IPS DF 19.7 (cell line): Measurements from ENCODE around the gene TNK2.
"Not testable (repeated sequence)": the region's sequence is repeated elsewhere in the genome, so short reads cannot be mapped to it uniquely, and the experiment has no call there.

Source experiments
- DNase-seq: peaks from one replicate; pipeline ENCODE4 v3.0.0-alpha.2; 2013; ENCODE audit warnings: low read depth, low spot score

Gene TNK2

DNA sequence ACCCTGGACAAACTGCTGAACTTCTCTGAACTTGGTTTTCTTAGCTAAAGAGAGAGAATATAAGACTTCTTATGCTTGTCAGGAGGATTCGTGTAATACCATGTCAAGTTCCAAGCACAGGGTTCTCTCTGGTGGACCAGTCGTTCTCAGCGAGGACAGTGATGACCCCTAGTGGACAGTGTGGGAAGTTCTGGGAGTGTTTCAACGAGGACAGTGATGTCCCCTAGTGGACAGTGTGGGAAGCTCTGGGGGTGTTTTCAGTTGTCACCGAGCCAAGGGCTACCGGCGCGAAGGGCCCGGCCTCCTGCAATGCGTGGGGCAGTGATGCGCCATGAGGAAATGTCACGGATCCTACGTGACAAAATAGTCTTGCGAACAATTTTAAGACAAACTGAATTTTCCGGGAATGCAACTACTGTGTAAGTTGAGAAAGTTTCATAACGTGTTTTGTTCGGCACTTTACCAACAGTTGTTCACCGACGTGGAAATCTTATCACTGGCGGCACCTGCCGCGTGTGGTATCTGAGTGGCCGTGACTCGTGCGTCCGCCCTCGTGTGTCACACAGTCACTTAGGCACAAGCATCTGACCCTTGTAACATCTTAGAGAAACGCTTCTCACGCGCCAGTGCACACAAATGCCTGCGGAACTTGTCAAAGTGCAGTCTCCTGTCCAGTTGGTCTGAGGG lies 57.4 kb downstream of the TNK2 start:
- peak; percentile 73 for DNase-seq

DNA sequence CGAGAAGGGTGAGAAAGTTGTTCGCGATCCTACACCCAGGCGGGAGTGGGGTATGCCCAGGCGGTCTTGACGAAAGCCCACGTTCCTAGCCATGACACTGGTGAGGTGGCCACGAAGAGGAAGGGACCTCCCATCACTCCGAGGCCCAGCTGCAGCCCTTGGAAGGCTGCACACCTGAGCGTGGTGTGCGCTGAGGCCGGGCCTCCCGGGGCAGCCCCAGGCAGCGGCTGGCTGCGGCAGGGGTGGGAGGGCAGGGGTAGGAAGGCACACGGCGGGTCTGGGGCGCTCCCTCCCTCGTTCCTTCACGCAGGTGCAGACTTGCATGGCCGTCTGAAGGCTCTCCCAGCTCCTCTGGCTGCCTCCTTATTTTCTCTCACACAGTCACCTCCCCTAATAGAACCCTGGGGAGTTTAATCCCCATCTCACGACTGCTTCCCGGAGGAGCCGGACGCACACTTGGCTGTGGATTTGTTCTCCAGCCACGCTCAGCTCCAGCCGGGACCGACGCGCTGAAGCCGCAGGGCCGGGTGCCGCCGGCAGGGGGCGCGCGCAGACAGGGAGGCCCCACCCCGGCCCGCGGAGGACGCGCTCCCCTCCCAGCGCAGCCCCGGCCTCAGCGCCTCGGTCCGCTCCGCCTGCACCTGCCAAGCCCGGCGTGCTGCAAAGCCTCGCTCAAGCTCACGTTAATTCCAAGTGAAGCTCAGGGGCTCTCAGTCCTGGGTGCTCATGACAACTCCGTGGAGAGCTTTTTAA lies 58.9 kb downstream of the TNK2 start:
- no peak for DNase-seq

DNA sequence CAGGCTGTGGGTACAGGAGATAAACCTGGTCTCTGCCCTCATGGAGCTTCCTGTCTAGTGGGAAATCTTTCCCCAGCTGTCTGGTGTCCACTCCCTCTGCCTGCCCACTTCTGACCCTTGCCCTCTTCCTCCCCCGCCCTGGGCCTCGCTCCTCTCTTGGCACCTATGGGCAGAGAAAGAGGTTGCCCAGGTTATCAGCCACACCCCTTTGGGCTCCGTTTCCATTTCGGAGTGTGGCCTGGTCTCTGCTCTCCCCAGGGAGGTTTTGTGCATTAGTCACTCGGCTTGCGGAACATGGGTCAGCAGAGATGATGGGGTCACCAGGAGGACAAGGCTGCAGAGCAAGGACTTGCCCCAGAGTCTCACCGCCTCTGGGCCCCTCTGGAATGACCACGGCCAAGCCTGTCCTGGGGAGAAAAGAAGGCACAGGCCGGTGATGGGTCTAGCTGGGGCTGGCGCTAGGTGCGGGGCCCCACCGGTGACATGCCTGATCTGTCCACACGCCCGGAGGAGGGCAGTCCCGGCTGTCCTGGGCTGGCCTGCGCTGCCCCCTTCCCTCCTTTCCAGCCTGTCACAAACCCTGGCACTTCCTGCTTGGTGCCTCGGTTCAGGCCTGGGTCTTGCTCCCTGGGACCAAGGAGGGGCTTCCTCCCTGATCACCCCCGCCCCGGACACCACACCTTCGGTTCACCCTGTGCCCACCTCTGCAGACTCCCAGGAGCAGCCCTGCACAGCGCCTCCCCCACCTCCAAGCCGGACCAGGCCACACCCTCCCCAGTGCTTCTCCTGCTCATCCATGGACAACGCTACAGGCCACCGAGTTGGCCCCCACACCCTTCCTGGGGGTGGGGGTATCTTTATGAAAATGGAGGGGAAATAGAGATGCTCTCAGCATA lies 61.0 kb downstream of the TNK2 start:
- no peak for DNase-seq

DNA sequence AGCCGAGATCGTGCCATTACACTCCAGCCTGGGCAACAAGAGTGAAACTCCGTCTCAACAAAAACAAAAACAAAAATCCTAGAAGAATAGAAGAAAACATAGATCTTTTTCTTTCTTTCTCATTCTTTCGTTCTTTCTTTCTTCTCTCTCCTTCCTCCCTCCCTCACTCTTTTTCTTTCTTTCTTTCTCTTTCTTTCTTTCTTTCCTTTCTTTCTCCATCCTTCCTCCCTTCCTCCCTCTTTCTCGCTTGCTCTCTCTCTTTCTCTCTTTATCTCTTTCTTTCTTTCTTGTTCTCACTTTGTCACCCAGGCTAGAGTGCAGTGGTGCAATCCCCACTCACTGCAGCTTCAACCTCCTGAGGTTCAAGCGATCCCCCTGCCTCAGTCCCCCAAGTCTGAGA lies 62.9 kb downstream of the TNK2 start:
- no peak for DNase-seq

DNA sequence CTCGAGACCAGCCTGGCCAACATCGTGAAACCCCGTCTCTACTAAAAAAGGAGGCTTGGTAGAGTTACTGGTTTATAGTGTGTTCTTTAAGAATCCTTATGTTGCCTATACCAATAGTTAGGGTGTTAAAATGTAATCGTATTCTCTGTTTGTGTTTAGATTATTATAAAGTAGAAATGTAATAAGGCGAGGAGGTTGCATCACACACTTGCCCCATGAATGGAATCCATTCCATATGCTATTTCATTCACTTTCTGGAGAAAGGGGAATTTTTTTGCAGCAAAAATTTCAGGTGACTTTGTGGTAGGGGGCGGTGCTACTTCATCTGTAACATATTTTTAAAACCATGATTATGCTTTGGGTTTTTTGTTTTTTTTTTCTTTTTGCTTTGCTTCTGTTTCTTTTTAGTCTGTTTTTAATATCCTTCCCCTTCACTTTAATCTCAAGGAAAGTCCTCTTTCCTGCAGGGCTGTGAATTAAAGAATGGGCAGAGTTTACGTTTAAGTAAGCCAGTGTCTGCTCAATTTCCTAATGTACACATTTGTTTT lies 63.6 kb downstream of the TNK2 start:
- no peak for DNase-seq

DNA sequence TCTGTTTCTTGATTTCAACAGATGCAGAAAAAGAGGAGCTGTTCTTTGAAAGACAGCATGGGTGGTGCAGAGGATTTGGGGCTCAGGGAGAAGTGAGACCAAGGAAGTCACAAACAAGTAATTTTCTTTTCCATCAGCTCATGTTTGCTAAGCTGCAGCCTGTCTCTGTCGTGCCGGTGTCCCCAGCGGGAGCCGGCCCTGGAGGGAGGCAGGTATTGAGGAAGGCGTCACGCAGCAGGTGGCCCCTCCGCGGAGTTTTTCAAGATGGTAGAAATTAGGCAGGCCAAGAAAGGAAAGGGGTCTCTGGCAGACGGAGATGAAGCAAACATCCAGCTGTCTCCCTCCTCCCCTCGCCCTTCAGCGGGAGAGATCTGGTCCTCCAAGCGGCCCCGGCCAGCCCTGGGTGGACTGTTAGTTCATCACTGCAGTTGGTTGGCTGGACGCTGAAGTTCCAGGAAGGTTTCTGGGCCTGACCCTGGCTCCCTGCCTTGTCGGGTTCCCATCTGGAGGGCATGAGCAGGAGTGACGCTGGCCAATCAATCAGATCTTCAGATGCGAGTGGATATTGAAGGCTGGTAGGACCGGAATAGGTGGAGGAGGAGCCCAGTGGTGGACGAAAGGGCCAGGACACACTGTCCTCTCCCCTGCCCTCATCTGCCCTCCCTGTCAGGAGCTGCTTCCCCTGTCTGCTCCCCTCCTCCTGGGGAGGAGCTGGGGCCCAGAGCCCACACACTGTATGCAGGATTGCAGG lies 68.9 kb downstream of the TNK2 start:
- DNase-seq = no peak

DNA sequence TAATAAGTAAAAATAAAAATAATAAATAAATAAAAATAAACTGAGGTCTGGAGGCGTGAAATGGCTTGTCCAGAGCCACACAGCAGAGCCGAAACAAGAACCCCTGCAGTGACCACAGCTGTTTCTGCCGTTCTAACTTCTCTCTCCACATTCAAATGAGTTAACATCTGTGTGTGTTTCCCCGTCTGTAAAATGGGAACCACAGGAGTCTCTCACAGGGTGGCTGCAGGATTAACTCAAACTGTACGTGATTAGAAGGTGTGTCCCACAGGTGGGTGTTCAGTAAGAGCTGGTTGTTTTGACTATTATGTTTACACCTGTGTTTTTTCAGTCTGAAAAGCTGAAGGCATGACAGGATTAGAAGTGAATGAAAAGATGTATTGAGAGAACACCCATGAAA lies 69.6 kb downstream of the TNK2 start:
- no peak for DNase-seq

DNA sequence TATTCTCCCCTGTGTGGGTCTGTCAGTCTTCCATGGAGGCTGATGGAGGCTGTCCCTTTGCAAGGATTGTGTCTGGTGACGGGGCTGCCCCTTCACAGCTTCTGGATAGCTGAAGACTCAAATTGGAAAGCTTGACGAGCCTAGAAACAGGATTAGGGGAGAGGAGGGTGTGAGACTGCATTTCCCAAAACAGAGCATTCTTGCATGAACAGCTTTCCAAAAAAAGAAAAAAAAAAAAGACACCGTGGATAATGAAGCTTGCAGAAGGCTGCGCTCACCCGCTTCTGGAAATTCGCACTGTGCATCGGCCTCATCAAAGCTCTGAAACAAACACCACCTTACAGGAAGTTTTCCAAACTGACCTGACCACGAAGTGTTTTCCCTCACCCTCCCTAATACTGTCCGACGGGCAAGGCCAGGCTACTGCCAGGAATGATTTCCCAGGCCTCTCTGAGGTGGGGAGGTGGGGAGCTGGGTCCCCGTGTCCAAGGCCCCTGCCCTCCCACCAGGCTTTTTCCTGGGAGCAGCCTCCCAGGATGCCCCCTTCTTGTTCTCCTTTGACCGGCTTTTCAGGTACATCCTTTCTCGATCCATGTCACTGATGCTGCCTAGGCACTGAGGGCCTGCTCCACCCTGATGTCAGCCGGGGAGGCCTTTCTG lies 71.7 kb downstream of the TNK2 start:
- no peak for DNase-seq

DNA sequence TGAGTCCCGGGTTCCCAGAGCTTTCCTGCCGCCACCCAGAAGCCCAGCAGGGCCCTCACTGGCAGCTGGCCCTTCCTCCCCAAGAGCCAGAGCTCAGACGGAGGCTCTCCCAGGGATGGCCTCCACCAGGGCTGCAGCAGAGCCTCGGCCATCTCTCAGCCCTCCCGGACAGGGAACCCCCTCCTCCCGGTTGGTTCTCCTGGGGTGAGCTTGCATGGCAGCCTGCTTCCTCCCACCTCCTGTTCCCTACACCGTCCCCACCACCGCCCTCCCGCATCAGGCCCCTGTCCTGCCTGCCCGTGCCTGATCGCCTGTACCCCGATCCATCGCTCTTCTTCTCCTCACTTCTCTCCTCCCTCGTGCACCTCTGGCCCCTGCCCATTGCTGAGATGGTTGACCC lies 72.6 kb downstream of the TNK2 start:
- no peak for DNase-seq

DNA sequence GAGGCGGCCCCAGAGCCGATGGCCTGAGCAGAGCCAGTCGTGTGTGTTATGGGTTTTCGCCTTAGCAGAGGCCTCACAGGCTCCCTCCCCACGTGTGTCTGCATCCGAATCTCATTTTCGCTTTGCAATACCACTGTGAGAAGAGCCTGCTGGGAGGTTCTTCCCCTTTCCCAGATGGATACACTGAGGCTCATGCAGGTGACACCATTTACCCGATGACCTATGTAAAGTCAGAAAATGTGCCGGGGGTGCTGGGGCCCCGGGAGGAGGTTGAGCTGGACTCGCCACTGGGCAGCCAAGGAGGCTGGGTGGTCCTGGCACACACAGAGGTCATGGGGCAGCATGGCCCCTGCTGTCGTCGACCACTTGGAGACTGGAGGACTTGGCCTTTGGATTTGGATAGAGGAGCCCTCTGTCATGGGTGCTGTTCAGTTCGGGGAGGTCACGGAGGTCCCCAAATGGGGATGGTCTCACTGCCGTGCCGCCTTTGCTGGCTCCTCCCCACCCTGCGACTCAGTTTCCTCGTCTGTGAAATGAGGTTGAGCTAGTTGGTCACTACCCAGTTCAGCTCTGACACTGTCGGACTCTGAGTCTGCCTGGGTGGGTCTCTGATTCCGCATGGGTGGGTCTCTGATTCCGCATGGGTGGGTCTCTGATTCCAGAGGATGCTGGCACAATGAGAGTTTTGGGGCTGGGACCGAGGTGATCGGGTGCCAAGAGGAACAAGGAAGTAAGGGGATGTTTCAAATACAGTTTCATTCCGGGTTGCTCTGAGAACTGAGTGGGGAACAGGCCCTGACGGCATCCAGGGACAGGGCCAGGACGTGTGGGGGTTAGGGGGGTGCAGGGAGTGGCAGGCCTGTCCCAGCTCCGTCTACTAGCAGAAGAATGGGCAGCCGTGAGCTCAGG lies 73.4 kb downstream of the TNK2 start:
- no peak for DNase-seq

DNA sequence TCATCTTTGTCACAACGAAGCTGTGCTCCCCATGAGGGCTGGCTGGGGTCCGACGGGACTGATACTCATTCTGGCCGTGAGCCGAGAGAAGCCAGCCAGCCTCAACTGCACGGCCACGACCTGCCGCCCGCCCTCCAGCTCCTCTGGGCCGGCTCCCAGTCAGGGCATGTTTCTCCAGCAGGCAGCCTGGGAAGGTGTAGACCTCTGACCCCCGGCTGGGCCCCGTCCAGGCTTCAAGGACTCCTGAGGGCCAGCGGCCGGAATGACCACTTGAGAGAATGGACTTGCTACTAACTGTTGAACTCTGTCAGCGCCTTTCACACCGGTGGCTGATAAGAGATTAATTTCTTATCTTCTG lies 78.5 kb downstream of the TNK2 start:
- no peak for DNase-seq

DNA sequence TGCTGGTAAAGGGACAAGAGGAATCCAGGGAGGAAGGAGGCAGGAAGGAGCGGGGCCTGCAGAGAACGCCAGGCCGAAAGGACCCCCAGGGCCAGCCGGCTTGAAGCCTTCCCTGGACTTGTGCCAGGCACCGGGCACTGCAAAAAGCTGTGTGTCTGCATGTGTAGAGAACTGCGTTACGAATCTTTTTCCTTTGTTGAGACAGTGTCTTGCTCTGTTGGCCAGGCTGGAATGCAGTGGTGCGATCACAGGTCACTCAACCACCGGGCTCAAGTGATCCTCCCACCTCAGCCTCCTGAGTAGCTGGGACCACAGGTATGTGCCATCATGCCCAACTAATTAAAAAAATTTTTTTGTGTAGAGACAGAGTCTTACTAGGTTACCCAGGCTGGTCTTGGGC lies 79.6 kb downstream of the TNK2 start:
- DNase-seq = no peak

DNA sequence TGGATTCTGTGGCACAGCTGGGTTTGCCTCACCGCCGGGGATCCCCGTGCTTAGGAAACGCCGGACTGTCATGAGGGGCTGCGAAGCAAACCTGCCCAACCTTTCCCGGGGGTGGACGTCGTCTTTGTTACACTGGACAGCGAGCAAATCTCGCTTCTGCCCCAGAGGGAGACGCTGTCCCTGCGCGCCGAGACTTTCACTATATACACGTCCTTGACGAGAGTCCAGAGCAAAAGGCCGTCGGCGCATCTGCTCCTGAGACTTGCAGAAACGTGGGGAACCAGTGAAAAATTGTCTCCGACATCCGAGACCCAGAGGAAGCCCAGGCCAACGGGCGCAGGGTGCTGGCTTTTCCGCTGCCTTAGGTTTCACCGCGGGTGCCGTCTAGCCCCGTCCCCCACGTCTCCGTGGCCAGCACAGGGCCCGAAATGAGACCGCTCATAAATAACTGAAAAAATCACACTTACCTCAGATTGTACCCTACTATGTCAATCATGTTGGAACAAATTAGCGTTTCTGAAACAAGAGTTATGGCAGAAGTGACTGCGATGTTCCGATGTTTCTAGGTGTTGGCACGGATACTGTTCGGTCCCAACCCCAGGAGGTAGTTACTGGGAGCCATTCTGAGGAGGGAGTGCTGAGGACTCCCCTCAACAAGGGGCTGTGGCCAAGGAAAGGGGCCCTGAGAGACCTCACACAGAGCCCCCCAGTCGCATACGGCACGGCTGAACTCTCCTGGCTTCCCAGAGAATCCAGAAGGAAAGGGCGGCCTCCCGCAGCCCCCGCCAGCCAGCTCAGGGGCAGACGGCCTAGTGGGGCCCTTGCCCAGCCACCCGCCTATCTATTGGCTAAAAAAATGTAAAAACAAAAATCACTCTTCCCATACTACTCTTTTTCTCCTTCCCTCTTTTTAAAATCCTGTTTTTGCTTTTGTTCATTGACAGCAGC lies 82.2 kb downstream of the TNK2 start:
- no peak for DNase-seq

DNA sequence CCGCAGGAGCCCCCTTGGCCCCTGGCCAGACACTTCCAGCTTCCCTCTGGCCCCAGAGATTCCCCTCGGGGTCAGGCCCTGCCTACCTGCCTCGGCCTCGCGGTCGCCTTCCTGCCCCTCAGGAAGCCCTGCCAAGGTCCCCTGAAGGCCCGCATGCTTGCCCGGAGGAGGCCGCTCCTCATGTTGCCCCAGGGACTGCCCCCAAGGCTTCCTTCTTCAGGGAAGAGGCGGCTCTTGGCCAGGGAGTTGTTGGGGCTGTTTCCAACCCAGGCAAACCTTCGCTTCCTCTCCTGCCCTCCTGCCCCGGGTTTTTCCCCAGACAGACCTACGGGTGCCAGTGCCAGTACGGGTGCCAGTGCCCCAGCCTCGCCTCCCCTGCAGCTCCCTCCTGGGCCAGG lies 83.2 kb downstream of the TNK2 start:
- DNase-seq = no peak

DNA sequence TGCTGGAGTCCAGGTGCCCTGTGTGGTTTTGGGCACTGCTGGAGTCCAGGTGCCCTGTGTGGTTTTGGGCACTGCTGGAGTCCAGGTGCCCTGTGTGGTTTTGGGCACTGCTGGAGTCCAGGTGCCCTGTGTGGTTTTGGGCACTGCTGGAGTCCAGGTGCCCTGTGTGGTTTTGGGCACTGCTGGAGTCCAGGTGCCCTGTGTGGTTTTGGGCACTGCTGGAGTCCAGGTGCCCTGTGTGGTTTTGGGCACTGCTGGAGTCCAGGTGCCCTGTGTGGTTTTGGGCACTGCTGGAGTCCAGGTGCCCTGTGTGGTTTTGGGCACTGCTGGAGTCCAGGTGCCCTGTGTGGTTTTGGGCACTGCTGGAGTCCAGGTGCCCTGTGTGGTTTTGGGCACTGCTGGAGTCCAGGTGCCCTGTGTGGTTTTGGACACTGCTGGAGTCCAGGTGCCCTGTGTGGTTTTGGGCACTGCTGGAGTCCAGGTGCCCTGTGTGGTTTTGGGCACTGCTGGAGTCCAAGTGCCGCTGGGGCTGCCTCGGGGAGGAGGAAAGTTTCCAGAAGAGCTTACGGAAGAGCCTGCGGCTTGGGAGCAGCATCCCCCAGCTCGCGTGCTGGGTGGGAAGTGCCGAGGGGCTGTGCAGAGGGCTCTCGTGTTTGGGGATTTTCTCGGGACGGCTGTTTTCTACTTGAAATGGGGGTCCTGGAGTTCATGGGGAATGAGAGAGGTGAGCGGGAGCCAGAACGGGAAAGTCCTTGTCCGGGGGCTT lies 83.7 kb downstream of the TNK2 start:
- not testable (repeated sequence) for DNase-seq

DNA sequence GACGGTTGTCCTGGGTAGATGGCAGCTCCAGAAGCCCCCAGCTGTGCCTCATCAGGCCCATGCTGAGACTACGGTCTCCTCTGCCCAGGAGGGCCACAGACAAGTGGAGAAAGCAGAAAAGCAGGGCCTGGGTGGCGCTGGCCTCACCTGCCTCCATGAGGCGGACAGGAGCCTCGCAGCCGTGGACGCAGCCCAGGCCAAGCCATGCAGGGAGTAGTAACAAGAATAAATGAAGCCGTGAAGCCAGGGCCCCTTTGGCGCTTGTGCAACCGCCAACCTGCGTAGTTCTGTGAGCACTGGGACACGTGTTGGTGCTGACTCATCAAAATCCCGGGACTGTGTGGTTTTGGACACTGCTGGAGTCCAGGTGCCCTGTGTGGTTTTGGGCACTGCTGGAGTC lies 84.4 kb downstream of the TNK2 start:
- no peak for DNase-seq

DNA sequence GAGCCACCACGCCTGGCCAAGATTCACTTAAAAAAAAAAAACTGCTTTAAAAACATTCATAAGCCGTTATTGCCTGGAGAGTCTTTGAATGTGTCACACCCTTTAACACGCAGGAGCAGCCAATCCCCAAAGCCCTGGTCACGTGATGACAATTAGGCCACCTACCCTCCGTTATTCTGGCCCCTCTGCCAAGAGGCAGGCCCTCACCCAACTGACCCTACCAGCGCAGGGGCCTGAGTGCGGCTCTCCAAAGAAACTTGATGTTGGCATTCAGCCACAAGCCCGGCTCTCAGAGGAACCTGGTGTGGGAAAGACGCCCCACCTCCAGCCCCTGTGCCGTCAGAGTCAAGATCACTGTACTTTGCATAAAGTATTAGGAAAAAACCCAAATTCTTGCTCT lies 85.1 kb downstream of the TNK2 start:
- no peak for DNase-seq

DNA sequence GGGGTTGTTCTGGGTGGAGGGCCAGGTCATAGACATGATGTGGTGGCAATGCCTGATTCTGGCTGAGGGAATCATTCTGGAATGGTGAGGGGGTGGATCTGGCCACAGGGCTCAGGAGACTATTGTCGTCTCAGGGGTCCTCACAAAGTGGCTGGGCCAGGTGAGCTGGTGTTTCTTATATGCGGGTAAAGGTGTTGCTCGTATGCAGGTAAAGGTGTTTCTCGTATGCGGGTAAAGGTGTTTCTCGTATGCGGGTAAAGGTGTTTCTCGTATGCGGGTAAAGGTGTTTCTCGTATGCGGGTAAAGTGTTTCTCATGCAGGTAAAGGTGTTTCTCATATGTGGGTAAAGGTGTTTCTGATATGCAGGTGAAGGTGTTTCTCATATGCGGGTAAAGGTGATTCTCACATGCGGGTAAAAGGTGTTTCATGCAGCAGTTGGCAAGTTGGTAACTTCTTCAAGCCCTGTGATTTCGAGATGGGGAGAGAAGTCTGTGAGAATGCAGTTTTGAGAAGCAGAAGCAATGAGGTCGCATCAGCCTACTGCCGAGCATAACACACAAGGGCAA lies 86.1 kb downstream of the TNK2 start:
- no peak for DNase-seq
